ENCODE results near the gene EVPL.

The EVPL gene

GRCh38 chr17:75981019-75981615 is 46.0 kb downstream of the EVPL start:
- H2AFZ ChIP-seq (ENCODE audit: low read length): no peak overlapping the region
- no peaks in the 10 kb centered on the region for H3K36me3 ChIP-seq (ENCODE audit: insufficient read depth, low read length)
- H3K27me3 ChIP-seq (ENCODE audit: insufficient read depth, low read length, poor library complexity, severe bottlenecking): no peaks in the 10 kb centered on the region
- H3K79me2 ChIP-seq (ENCODE audit: insufficient read depth, low read length): peaks cover 76% of the 10 kb centered on the region
- peak overlapping the region; percentile 94 for H3K9ac ChIP-seq (ENCODE audit: low read depth, low read length, poor library complexity, severe bottlenecking)
- peak overlapping the region; percentile 82 for H3K4me2 ChIP-seq (ENCODE audit: low read depth, low read length, poor library complexity, severe bottlenecking)
- H3K4me1 ChIP-seq (ENCODE audit: insufficient read depth, low read length, poor library complexity, severe bottlenecking): peaks cover 52% of the 10 kb centered on the region
- TF ChIP-seq EZH2phosphoT487 (IDR thresholded peaks at IDR 0.05; ENCODE audit: borderline replicate concordance): no peak
- TF ChIP-seq, protein P1, sequence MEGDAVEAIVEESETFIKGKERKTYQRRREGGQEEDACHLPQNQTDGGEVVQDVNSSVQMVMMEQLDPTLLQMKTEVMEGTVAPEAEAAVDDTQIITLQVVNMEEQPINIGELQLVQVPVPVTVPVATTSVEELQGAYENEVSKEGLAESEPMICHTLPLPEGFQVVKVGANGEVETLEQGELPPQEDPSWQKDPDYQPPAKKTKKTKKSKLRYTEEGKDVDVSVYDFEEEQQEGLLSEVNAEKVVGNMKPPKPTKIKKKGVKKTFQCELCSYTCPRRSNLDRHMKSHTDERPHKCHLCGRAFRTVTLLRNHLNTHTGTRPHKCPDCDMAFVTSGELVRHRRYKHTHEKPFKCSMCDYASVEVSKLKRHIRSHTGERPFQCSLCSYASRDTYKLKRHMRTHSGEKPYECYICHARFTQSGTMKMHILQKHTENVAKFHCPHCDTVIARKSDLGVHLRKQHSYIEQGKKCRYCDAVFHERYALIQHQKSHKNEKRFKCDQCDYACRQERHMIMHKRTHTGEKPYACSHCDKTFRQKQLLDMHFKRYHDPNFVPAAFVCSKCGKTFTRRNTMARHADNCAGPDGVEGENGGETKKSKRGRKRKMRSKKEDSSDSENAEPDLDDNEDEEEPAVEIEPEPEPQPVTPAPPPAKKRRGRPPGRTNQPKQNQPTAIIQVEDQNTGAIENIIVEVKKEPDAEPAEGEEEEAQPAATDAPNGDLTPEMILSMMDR (conservative IDR thresholded peaks at IDR 0.05; ENCODE audit: low read length): no peak
- no peaks in the 10 kb centered on the region for H3K9me2 ChIP-seq (replicated peaks; ENCODE audit: low read depth, low read length)
- no peaks in the 10 kb centered on the region; the same call in 1 of the 2 replicates for H3F3A ChIP-seq (ENCODE audit: low read depth)
- H3K9me3 ChIP-seq (ENCODE audit: insufficient read depth, low read depth, low read length): no peaks in the 10 kb centered on the region
- peaks cover 6% of the 10 kb centered on the region for H4K20me1 ChIP-seq (ENCODE audit: insufficient read depth, low read length, poor library complexity, severe bottlenecking)
- H3K4me3 ChIP-seq (ENCODE audit: low read length, poor library complexity, severe bottlenecking): peak overlapping the region; percentile 81

DNA sequence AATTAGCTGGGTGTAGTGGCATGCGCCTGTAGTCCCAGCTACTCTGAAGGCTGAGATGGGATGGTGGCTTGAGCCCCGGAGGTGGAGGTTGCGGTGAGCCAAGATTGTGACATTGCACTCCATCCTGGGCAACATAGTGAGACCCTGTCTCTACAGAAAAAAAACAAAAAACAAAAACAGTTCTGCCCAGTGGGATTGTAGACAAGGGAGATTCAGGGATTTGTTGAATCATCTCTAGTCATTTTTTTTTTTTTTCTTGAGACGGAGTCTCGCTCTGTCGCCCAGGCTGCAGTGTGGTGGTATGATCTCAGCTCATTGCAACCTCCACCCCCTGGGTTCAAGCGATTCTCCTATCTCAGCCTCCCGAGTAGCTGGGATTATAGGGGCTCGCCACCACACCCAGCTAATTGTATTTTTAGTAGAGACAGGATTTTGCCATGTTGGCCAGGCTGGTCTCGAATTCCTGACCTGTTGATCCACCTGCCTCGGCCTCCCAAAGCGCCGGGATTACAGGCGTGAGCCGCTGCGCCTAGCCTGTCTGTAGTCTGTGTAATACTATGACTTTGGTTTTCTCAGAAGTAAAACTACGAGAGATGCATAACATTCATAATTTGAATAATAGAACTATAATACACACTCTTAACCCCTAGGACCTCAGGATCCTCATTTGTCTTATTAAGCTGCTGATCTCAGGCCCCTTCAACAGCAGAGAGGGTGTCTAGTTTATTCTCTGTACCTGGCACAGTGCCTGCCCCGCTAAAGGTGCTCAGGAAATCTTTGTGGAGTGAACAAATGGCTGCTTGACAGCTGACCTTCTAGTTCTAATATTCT is 46.7 kb downstream of the EVPL start:
- Histone ChIP-seq H2AFZ (ENCODE audit: low read length) (no peak overlapping the region), H3K27me3 (ENCODE audit: insufficient read depth, low read length, poor library complexity, severe bottlenecking) (no peaks in the 10 kb centered on the region), H3K4me1 (ENCODE audit: insufficient read depth, low read length, poor library complexity, severe bottlenecking) (peaks cover 56% of the 10 kb centered on the region), H3K79me2 (ENCODE audit: insufficient read depth, low read length) (peaks cover 83% of the 10 kb centered on the region), H4K20me1 (ENCODE audit: insufficient read depth, low read length, poor library complexity, severe bottlenecking) (peaks cover 6% of the 10 kb centered on the region), H3K4me3 (ENCODE audit: low read length, poor library complexity, severe bottlenecking) (peak overlapping the region; percentile 81), H3K36me3 (ENCODE audit: insufficient read depth, low read length) (no peaks in the 10 kb centered on the region), H3K9ac (ENCODE audit: low read depth, low read length, poor library complexity, severe bottlenecking) (peak overlapping the region; percentile 94), H3F3A (ENCODE audit: low read depth) (no peaks in the 10 kb centered on the region; the same call in 1 of the 2 replicates), H3K9me2 (replicated peaks; ENCODE audit: low read depth, low read length) (no peaks in the 10 kb centered on the region), H3K4me2 (ENCODE audit: low read depth, low read length, poor library complexity, severe bottlenecking) (peak overlapping the region; percentile 82), H3K9me3 (ENCODE audit: insufficient read depth, low read depth, low read length) (no peaks in the 10 kb centered on the region)
- TF ChIP-seq, protein P1 (conservative IDR thresholded peaks at IDR 0.05; ENCODE audit: low read length): no peak
- TF ChIP-seq EZH2phosphoT487 (IDR thresholded peaks at IDR 0.05; ENCODE audit: borderline replicate concordance): no peak

DNA sequence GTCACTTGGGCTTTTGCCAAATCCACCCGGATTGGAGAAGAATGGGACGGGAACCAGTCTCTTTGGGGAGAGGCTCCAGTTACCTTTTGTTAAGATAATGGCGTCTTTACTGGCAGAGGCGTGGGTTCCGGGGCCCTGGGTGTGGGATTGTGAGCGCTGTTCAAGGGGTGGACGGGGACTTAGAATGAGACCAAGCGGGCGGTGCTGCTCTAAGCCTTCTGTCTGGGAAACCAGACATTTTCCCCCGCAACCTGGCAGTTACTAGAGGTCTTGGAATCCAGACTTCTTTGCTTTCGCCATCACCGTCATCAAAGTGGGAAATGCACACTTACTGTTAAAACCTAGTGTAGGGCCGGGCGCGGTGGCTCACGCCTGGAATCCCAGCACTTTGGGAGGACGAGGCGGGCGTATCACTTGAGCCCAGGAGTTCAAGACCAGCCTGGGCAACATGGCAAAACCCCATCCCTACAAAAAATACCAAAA is 47.4 kb downstream of the EVPL start:
- no peaks in the 10 kb centered on the region for H3K36me3 ChIP-seq (ENCODE audit: insufficient read depth, low read length)
- H3K4me1 ChIP-seq (ENCODE audit: insufficient read depth, low read length, poor library complexity, severe bottlenecking): peaks cover 60% of the 10 kb centered on the region
- H3K4me3 ChIP-seq (ENCODE audit: low read length, poor library complexity, severe bottlenecking): peak overlapping the region; percentile 81
- TF ChIP-seq EZH2phosphoT487 (IDR thresholded peaks at IDR 0.05; ENCODE audit: borderline replicate concordance): no peak
- TF ChIP-seq, protein P1 (conservative IDR thresholded peaks at IDR 0.05; ENCODE audit: low read length): no peak
- no peaks in the 10 kb centered on the region for H3K27me3 ChIP-seq (ENCODE audit: insufficient read depth, low read length, poor library complexity, severe bottlenecking)
- H3K9me3 ChIP-seq (ENCODE audit: insufficient read depth, low read depth, low read length): no peaks in the 10 kb centered on the region
- peak overlapping the region; percentile 86 for H2AFZ ChIP-seq (ENCODE audit: low read length)
- peaks cover 6% of the 10 kb centered on the region for H4K20me1 ChIP-seq (ENCODE audit: insufficient read depth, low read length, poor library complexity, severe bottlenecking)
- no peaks in the 10 kb centered on the region for H3K9me2 ChIP-seq (replicated peaks; ENCODE audit: low read depth, low read length)
- no peaks in the 10 kb centered on the region; the same call in 1 of the 2 replicates for H3F3A ChIP-seq (ENCODE audit: low read depth)
- H3K9ac ChIP-seq (ENCODE audit: low read depth, low read length, poor library complexity, severe bottlenecking): peak overlapping the region; percentile 94
- peak overlapping the region; percentile 82 for H3K4me2 ChIP-seq (ENCODE audit: low read depth, low read length, poor library complexity, severe bottlenecking)
- peaks cover 77% of the 10 kb centered on the region for H3K79me2 ChIP-seq (ENCODE audit: insufficient read depth, low read length)
